HepG2 (cell line): ENCODE data around the gene MTHFD1L. TPM values are rescaled to one million over a fixed set of nuclear protein-coding genes. Genes with fewer than 3 reads are reported as not detected.

Experiments
- AGO2 ChIP-seq: fragments of 200-400 bp; formaldehyde crosslinking; optimal IDR thresholded peaks from 2 replicates; pipeline ENCODE3; 2017; ENCODE audit warnings: mild to moderate bottlenecking, low read depth, low read length, moderate library complexity
- BRD4 ChIP-seq: sonication (generic); formaldehyde crosslinking; IDR thresholded peaks from 2 replicates; pipeline ENCODE4 v1.4.0; 2020; ENCODE audit warnings: missing genetic modification reagents
- CEBPG ChIP-seq: IDR thresholded peaks from 2 replicates; pipeline ENCODE4 v1.6.1; 2016
- FOXO1 ChIP-seq: sonication (generic); formaldehyde crosslinking; IDR thresholded peaks from 2 replicates; pipeline ENCODE4 v1.4.0; 2020; ENCODE audit warnings: missing genetic modification reagents
- GRHL1 ChIP-seq: sonication (generic); formaldehyde crosslinking; conservative IDR thresholded peaks from 2 replicates; pipeline ENCODE4 v1.8.0; 2022; ENCODE audit warnings: missing genetic modification reagents
- KLF9 ChIP-seq: IDR thresholded peaks from 2 replicates; pipeline ENCODE4 v1.6.1; 2016; ENCODE audit warnings: low read depth
- REPIN1 ChIP-seq: sonication (generic); formaldehyde crosslinking; IDR thresholded peaks from 2 replicates; pipeline ENCODE4 v1.8.0; 2022; ENCODE audit warnings: missing genetic modification reagents, low read depth, mild to moderate bottlenecking, borderline replicate concordance
- SALL1 ChIP-seq: sonication (generic); formaldehyde crosslinking; IDR thresholded peaks from 2 replicates; pipeline ENCODE4 v1.8.0; 2022; ENCODE audit warnings: mild to moderate bottlenecking, missing genetic modification reagents
- SMAD3 ChIP-seq: sonication (generic); formaldehyde crosslinking; IDR thresholded peaks from 2 replicates; pipeline ENCODE4 v1.4.0; 2020; ENCODE audit warnings: missing genetic modification reagents
- SOX6 ChIP-seq, 2 experiments: fragments of 450-650 bp in 1 of 2; sonication (generic) in 1 of 2; formaldehyde crosslinking in 1 of 2; IDR thresholded peaks; 2 replicates each; pipeline versions ENCODE4 v1.4.0 to v1.6.1; 2017 to 2020; ENCODE audit warnings: antibody characterized with exemption in 1 of 2, mild to moderate bottlenecking in 1 of 2, missing genetic modification reagents in 1 of 2
- THAP9 ChIP-seq: sonication (generic); formaldehyde crosslinking; IDR thresholded peaks from 2 replicates; pipeline ENCODE4; 2020; ENCODE audit warnings: missing genetic modification reagents, mild to moderate bottlenecking, borderline replicate concordance
- ZEB1 ChIP-seq: IDR thresholded peaks from 2 replicates; pipeline ENCODE4 v1.6.1; 2012; ENCODE audit warnings: mild to moderate bottlenecking, low read depth, inconsistent platforms; ENCODE audit not compliant: insufficient replicate concordance
- ZFP36L2 ChIP-seq: sonication (generic); formaldehyde crosslinking; IDR thresholded peaks from 2 replicates; pipeline ENCODE4 v1.4.0; 2020; ENCODE audit warnings: missing genetic modification reagents
- ZFY ChIP-seq: sonication (generic); formaldehyde crosslinking; IDR thresholded peaks from 2 replicates; pipeline ENCODE4 v1.4.0; 2020; ENCODE audit warnings: missing genetic modification reagents
- ZNF317 ChIP-seq: sonication (generic); formaldehyde crosslinking; IDR thresholded peaks from 2 replicates; pipeline ENCODE4 v1.5.0; 2020; ENCODE audit warnings: mild to moderate bottlenecking, missing genetic modification reagents
- ZNF354B ChIP-seq: sonication (generic); formaldehyde crosslinking; IDR thresholded peaks from 2 replicates; pipeline ENCODE4 v1.8.0; 2022; ENCODE audit warnings: mild to moderate bottlenecking, missing genetic modification reagents
- ZNF446 ChIP-seq: sonication (generic); formaldehyde crosslinking; IDR thresholded peaks from 2 replicates; pipeline ENCODE4 v1.5.0; 2020; ENCODE audit warnings: mild to moderate bottlenecking, missing genetic modification reagents
- ZNF589 ChIP-seq: sonication (generic); formaldehyde crosslinking; conservative IDR thresholded peaks from 2 replicates; pipeline ENCODE4 v1.8.0; 2022; ENCODE audit warnings: mild to moderate bottlenecking, moderate library complexity, missing genetic modification reagents
- ZNF605 ChIP-seq: sonication (generic); formaldehyde crosslinking; IDR thresholded peaks from 2 replicates; pipeline ENCODE4 v1.8.0; 2022; ENCODE audit warnings: mild to moderate bottlenecking, missing genetic modification reagents
- ZNF687 ChIP-seq: sonication (generic); formaldehyde crosslinking; IDR thresholded peaks from 2 replicates; pipeline ENCODE4 v1.5.1; 2020; ENCODE audit warnings: mild to moderate bottlenecking, missing genetic modification reagents, moderate library complexity
- ZNF841 ChIP-seq: sonication (generic); formaldehyde crosslinking; IDR thresholded peaks from 2 replicates; pipeline ENCODE4 v1.8.1; 2023; ENCODE audit warnings: missing genetic modification reagents, borderline replicate concordance
- ZNF883 ChIP-seq: sonication (generic); formaldehyde crosslinking; IDR thresholded peaks from 2 replicates; pipeline ENCODE4 v1.5.1; 2020; ENCODE audit warnings: mild to moderate bottlenecking, missing genetic modification reagents; ENCODE audit errors: not compliant biosample characterization
- polyA plus RNA-seq, 8 experiments: library from polyadenylated mRNA; depleted of rRNA in 3 of 8; stranded (reverse) in 7 of 8; unstranded in 1 of 8; fragments of >200 nt; fragmentation: Illumina TruSeq in 4 of 8; extraction: Trizol in 4 of 8; gene quantifications; 2 replicates each; pipeline versions ENCODE4 v1.2.1 to v1.2.3, GENCODE V29; 2011 to 2016; ENCODE audit warnings: low read depth in 4 of 8, missing spikeins in 1 of 8, mixed read lengths in 1 of 8; ENCODE audit not compliant: insufficient read depth in 1 of 8
- total RNA-seq, 5 experiments: library from RNA; depleted of rRNA; stranded (reverse); fragments of >200 nt; fragmentation: Illumina TruSeq; extraction: Trizol; gene quantifications; 2 replicates each; pipeline ENCODE4 v1.2.3, GENCODE V29; 2016; ENCODE audit warnings: low read depth in 1 of 5

Gene MTHFD1L
- total and polyA plus RNA-seq, 2 of the 13 experiments (the other 11 are each of a cell fraction or from before 2014, with no cell fraction given): 24.0 to 39.6 TPM

GRCh38 chr6:150865406-150866146, at the start of gene MTHFD1L (continued):
- TF ChIP-seq ZNF687 (CRISPR knock-in tag): peak; percentile 1; the same call in 1 of the 2 replicates
- no peak for TF ChIP-seq ZNF883
- peak; percentile 32; the same call in 1 of the 2 replicates for TF ChIP-seq REPIN1 (CRISPR knock-in tag)
- no peak for TF ChIP-seq AGO2
- no peak for TF ChIP-seq ZNF605 (CRISPR knock-in tag)
- TF ChIP-seq SMAD3 (CRISPR knock-in tag): no peak
- TF ChIP-seq ZNF841 (CRISPR knock-in tag): 0 out of 2 replicates have a peak, but pooled peaks have one; percentile 39
- no peak for TF ChIP-seq ZNF354B (CRISPR knock-in tag)
- no peak; the same call in 1 of the 2 replicates for TF ChIP-seq FOXO1
- TF ChIP-seq BRD4 (CRISPR knock-in tag): no peak
- TF ChIP-seq ZNF317 (CRISPR knock-in tag): 0 out of 2 replicates have a peak, but pooled peaks have one; percentile 17
- no peak for TF ChIP-seq ZEB1
- TF ChIP-seq SALL1: peak; percentile 28; the same call in 1 of the 2 replicates
- TF ChIP-seq KLF9 (CRISPR knock-in tag): no peak
- no peak for TF ChIP-seq CEBPG
- TF ChIP-seq ZNF589 (CRISPR knock-in tag): no peak
- TF ChIP-seq ZFY: no peak
- TF ChIP-seq GRHL1 (CRISPR knock-in tag): no peak
- TF ChIP-seq THAP9 (CRISPR knock-in tag): no peak
- TF ChIP-seq ZFP36L2 (CRISPR knock-in tag): no peak
- no peak for TF ChIP-seq SOX6 (IDR thresholded peaks at IDR 0.05)
- TF ChIP-seq SOX6 (CRISPR knock-in tag; IDR thresholded peaks at IDR 0.05): no peak
- TF ChIP-seq ZNF446 (CRISPR knock-in tag): 0 out of 2 replicates have a peak, but pooled peaks have one; percentile 3
